ENCODE results near the gene TRNAU1AP.

The TRNAU1AP gene

GRCh38 chr1:28545246-28545628 is 7.6 kb upstream of the TRNAU1AP start:
- no peak for DNase-seq (ENCODE audit: extremely low read depth, low read depth)
- no peak for TF ChIP-seq CTCF (IDR thresholded peaks at IDR 0.05; ENCODE audit: low read depth, low read length)

DNA sequence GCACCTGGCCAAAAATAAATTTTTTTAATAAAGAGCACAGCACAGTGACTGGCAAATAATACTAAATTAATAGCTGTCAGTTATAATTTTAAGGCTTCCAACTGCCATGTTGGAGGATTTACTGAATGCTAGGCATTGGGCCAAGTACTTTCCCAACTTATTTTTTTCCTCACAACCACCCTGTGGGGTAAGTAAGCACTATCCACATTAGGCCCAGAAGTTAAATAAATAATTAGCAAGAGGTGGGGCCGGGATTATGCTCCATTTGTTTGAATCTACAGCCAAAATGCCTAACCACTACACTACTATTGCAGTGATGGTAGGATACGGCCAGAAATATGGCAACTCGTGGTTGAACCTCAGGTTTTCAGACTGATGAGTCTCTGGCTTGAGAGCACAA is 4.6 kb upstream of the TRNAU1AP start:
- no peak for TF ChIP-seq CTCF (IDR thresholded peaks at IDR 0.05; ENCODE audit: low read depth, low read length)
- DNase-seq (ENCODE audit: extremely low read depth, low read depth) = no peak

DNA sequence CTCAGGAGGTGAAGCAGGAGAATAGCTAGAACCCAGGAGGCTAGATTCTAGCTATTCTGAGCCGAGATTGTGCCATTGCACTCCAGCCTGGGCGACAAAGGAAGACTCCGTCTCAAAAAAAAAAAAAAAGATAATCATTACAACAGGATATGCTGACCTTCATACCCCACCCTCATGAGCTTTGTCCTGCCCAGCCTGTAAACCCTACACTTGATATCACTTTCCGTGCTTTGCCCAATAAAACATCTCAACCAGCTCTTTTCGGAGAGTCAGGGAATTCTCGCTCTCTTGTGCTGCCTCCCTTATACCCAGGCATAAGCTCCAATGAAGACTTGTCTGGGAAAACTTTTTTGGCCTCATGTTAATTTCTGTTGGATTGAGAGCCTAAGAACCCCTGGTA is 1.5 kb upstream of the TRNAU1AP start:
- TF ChIP-seq CTCF (IDR thresholded peaks at IDR 0.05; ENCODE audit: low read depth, low read length) = no peak
- DNase-seq (ENCODE audit: extremely low read depth, low read depth) = no peak

GRCh38 chr1:28560886-28561285 is 8.0 kb downstream of the TRNAU1AP start:
- DNase-seq (ENCODE audit: extremely low read depth, low read depth) = no peak

GRCh38 chr1:28564310-28564709 is 11.4 kb downstream of the TRNAU1AP start:
- TF ChIP-seq CTCF (IDR thresholded peaks at IDR 0.05; ENCODE audit: low read depth, low read length) = no peak
- DNase-seq (ENCODE audit: extremely low read depth, low read depth) = no peak

More at GRCh38 chr1:28560886-28561285, 8.0 kb downstream of the TRNAU1AP start:
- TF ChIP-seq CTCF (IDR thresholded peaks at IDR 0.05; ENCODE audit: low read depth, low read length) = no peak

- no peak for DNase-seq (ENCODE audit: extremely low read depth, low read depth)
- no peak for TF ChIP-seq CTCF (IDR thresholded peaks at IDR 0.05; ENCODE audit: low read depth, low read length)
Observed at GRCh38 chr1:28565040-28565439, 12.2 kb downstream of the TRNAU1AP start.

DNA sequence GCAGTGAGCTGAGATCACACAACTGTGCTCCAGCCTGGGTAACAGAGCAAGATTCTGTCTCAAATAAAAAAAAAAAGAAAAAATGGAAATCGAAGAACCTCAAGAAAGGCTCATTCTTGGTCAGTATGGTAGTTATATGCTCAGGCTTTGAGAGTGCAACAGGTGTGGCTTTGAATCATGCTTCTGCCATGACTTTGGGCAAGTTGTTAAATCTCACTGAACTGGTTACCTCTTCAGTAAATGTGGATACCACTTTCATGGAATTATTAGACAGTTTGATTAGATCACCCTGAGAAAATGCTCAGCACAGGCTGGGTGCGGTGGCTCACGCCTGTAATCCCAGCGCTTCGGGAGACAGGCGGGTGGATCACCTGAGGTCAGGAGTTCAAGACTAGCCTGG is 12.8 kb downstream of the TRNAU1AP start:
- TF ChIP-seq CTCF (IDR thresholded peaks at IDR 0.05; ENCODE audit: low read depth, low read length) = no peak
- no peak for DNase-seq (ENCODE audit: extremely low read depth, low read depth)
